Stomach (tissue), 4 donors: ENCODE measurements around the gene OR5B2.

Source experiments
- EP300 ChIP-seq: sonication (generic); formaldehyde crosslinking; IDR thresholded peaks from one replicate; pipeline ENCODE4 v1.6.1; 2017; ENCODE audit warnings: antibody characterized with exemption
- POLR2A ChIP-seq, 4 donors: fragments of 450-650 bp; IDR thresholded peaks; one replicate each; pipeline ENCODE4 v1.6.1; 2016; ENCODE audit warnings: antibody characterized with exemption in 4 of 4, control low read depth in 2 of 4, mild to moderate bottlenecking in 1 of 4, moderate library complexity in 1 of 4
- TF ChIP-seq, protein P1 (sequence below), 7 experiments: fragments of 450-650 bp in 4 of 7; fragments of 200-600 bp in 3 of 7; sonication (generic) in 3 of 7; IDR thresholded peaks; one replicate each; pipeline ENCODE4 v1.5.1; 2016 to 2019; ENCODE audit warnings: antibody characterized with exemption in 7 of 7, control low read depth in 2 of 7, mild to moderate bottlenecking in 1 of 7

DNA sequence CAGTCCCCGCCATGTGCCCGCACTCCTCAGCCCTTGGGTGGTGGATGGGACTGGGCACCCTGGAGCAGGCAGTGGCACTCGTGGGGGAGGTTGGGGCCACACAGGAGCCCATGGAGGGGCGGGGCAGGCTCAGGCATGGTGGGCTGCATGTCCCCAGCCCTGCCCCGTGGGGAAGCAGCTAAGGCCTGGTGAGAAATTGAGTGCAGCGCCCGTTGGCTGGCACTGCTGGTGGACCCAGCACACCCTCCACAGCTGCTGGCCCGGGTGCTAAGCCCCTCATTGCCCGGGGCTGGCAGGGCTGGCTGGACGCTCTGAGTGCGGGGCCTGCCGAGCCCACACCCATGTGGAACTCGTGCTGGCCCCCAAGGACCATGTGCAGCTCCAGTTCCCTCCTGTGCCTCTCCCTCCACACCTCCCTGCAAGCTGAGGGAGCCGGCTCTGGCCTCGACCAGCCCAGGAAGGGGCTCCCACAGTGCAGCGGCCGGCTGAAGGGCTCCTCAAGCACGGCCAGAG lies 37.3 kb downstream of the OR5B2 start:
- TF ChIP-seq EP300: no peak
- no peak for TF ChIP-seq POLR2A (IDR thresholded peaks at IDR 0.05)
- TF ChIP-seq, protein P1, sequence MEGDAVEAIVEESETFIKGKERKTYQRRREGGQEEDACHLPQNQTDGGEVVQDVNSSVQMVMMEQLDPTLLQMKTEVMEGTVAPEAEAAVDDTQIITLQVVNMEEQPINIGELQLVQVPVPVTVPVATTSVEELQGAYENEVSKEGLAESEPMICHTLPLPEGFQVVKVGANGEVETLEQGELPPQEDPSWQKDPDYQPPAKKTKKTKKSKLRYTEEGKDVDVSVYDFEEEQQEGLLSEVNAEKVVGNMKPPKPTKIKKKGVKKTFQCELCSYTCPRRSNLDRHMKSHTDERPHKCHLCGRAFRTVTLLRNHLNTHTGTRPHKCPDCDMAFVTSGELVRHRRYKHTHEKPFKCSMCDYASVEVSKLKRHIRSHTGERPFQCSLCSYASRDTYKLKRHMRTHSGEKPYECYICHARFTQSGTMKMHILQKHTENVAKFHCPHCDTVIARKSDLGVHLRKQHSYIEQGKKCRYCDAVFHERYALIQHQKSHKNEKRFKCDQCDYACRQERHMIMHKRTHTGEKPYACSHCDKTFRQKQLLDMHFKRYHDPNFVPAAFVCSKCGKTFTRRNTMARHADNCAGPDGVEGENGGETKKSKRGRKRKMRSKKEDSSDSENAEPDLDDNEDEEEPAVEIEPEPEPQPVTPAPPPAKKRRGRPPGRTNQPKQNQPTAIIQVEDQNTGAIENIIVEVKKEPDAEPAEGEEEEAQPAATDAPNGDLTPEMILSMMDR (IDR thresholded peaks at IDR 0.05): no peak
